SK-N-MC (cell line): Measurements from ENCODE around the gene RPS14.

Source experiments
- FOXP2 ChIP-seq: optimal IDR thresholded peaks from 2 replicates; pipeline ENCODE3; 2011; ENCODE audit warnings: mild to moderate bottlenecking, moderate library complexity; ENCODE audit not compliant: insufficient read depth; ENCODE audit errors: extremely low read length, control extremely low read depth
- POLR2AphosphoS5 ChIP-seq: IDR thresholded peaks from 2 replicates; pipeline ENCODE4 v1.6.1; 2012; ENCODE audit warnings: mild to moderate bottlenecking, low read depth, low read length, borderline replicate concordance

DNA sequence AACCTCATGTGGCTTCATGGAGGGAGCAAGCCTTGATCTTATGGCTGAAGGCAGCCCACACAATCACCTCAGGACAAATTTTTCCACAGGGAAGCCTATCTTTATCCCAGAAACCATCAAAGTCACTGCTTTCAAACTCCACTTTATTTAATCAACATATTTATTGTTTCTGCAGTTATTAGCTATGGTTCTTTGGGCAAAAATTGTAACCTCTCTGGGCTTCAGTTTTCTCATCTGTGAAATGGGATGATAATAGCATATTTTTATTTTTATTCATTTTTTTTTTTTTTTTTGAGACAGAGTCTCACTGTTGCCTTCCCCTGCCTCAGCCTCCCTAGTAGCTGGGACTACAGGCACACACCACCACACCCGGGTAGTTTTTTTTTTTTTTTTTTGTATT is 2.1 kb upstream of the RPS14 start:
- TF ChIP-seq FOXP2 (no peak), POLR2AphosphoS5 (no peak)
